ENCODE results near the gene ANKH.

ANKH gene

DNA sequence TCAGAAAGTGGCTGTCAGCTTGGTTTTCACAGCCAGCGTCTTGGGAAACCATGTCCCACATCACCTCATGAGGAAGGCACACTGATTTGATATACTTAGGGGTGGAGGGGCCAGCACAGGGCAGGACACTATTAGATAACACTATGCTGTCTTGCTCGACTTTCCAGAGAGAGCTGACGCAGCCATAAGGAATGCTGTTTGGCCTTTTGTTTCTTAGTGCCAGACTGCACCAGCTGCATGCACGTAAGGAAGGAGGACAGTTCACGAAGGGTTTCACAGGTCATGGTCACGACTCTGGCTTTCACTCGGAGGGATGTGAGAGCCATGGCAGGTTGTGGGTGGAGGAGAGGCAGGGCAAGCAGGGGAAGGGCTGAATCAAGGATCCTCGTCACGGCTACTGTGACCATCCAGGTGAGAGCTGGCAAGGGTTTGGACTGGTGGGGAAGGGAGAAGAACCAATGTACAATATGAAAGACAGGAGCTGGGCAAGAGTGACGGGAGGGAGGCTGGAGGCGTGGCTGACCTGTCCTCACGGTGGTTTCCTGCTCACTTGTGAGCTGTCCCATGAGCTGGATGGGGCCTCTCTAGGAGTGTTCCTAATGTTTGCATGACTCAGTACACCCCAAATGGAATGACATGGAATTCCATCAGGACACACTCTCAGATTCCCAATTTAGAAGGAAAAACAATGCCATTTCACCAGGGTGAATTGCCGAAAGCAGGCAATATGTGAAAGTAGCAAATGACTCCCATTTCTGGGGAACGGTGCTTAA lies 145.3 kb downstream of the ANKH start:
- peak overlapping the region; percentile 32 for H3K9ac ChIP-seq (ENCODE audit: insufficient read length, low read depth)
- H3K36me3 ChIP-seq (ENCODE audit: insufficient read depth, insufficient read length, low read length) = no peaks in the 10 kb centered on the region
- H3K27me3 ChIP-seq (ENCODE audit: insufficient read depth, insufficient read length) = no peaks in the 10 kb centered on the region
- no peak for DNase-seq (ENCODE audit: low read depth, low spot score)
- H3K4me1 ChIP-seq (ENCODE audit: insufficient read depth, insufficient read length) = peaks cover 12% of the 10 kb centered on the region
- no peak for TF ChIP-seq SUZ12 (IDR thresholded peaks at IDR 0.05; ENCODE audit: extremely low read depth, insufficient read depth, insufficient read length)
- no peak for TF ChIP-seq YY1 (IDR thresholded peaks at IDR 0.05; ENCODE audit: insufficient read depth, insufficient read length)
- TF ChIP-seq ZNF274 (IDR thresholded peaks at IDR 0.05; ENCODE audit: low read depth, low read length) = no peak
- no peaks in the 10 kb centered on the region for H3K9me3 ChIP-seq (ENCODE audit: insufficient read depth, low read length)
- H3K4me3 ChIP-seq (ENCODE audit: insufficient read length, low read depth) = no peak overlapping the region

DNA sequence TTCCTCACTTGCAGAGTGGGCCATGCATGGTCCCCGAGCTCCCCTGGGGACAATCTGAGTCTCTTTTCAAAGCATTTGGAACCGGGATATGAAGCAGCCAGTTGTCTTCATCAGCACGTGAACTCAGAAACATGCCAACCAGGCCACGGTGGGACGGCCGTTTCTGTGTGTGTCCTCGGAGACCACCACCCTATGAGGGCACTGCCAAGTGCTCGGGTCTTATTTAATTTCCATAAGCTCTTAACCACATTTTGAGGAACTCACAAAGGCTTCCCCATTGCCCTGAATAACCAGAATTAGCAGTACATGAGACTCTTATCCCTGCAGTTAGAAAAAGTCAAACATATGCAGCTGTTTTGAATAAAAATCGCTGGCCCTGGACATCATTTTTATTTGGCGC lies 146.9 kb downstream of the ANKH start:
- no peaks in the 10 kb centered on the region for H3K36me3 ChIP-seq (ENCODE audit: insufficient read depth, insufficient read length, low read length)
- H3K4me3 ChIP-seq (ENCODE audit: insufficient read length, low read depth) = no peak overlapping the region
- no peak overlapping the region for H3K9ac ChIP-seq (ENCODE audit: insufficient read length, low read depth)
- no peak for TF ChIP-seq ZNF274 (IDR thresholded peaks at IDR 0.05; ENCODE audit: low read depth, low read length)
- TF ChIP-seq SUZ12 (IDR thresholded peaks at IDR 0.05; ENCODE audit: extremely low read depth, insufficient read depth, insufficient read length) = no peak
- no peak for TF ChIP-seq YY1 (IDR thresholded peaks at IDR 0.05; ENCODE audit: insufficient read depth, insufficient read length)
- no peaks in the 10 kb centered on the region for H3K27me3 ChIP-seq (ENCODE audit: insufficient read depth, insufficient read length)
- H3K9me3 ChIP-seq (ENCODE audit: insufficient read depth, low read length) = no peaks in the 10 kb centered on the region
- H3K4me1 ChIP-seq (ENCODE audit: insufficient read depth, insufficient read length) = peaks cover 12% of the 10 kb centered on the region
- DNase-seq (ENCODE audit: low read depth, low spot score) = no peak

DNA sequence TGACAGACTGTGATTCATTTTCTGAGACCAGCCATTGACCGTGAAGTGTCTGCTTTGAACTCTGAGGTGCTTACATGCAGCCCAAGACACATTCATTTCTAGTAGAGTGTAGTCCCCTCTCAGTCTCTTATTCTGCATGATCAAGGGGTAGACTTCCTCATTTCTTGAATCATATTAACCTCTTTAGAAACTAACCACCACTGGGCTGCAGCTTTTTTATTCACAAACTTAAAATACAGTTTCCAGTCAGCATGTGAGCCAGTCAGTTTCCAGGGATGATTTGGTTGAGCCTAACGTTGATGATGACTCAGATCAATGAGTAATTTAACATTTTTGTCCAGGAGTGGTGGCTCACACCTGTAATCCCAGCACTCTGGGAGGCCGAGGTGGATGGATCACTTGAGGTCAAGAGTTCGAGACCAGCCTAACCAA lies 147.9 kb downstream of the ANKH start:
- Histone ChIP-seq H3K36me3 (ENCODE audit: insufficient read depth, insufficient read length, low read length) (no peaks in the 10 kb centered on the region), H3K4me3 (ENCODE audit: insufficient read length, low read depth) (no peak overlapping the region), H3K9me3 (ENCODE audit: insufficient read depth, low read length) (no peaks in the 10 kb centered on the region), H3K27me3 (ENCODE audit: insufficient read depth, insufficient read length) (no peaks in the 10 kb centered on the region), H3K4me1 (ENCODE audit: insufficient read depth, insufficient read length) (peaks cover 10% of the 10 kb centered on the region), H3K9ac (ENCODE audit: insufficient read length, low read depth) (no peak overlapping the region)
- DNase-seq (ENCODE audit: low read depth, low spot score) = no peak
- TF ChIP-seq YY1 (IDR thresholded peaks at IDR 0.05; ENCODE audit: insufficient read depth, insufficient read length) (no peak), ZNF274 (IDR thresholded peaks at IDR 0.05; ENCODE audit: low read depth, low read length) (no peak), SUZ12 (IDR thresholded peaks at IDR 0.05; ENCODE audit: extremely low read depth, insufficient read depth, insufficient read length) (no peak)

DNA sequence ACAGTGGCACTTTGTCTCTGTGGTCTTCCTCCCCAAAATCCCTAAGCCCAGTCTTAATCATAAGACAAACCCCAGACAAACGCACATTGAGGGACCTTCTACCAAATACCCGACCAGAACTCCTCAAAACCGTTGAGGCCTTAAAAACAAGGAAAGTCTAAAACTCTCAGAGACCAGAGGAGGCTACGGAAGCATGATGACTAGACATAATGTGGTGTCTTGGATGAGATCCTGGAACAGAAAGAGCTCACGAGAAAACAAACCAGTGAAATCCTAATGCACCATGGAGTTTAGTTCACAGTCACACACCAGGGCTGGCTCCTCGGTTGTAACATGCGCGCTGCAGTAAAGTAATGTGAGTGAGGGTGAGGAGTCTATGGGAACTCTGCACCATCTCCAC lies 148.7 kb downstream of the ANKH start:
- Histone ChIP-seq H3K36me3 (ENCODE audit: insufficient read depth, insufficient read length, low read length) (no peaks in the 10 kb centered on the region), H3K9ac (ENCODE audit: insufficient read length, low read depth) (no peak overlapping the region), H3K9me3 (ENCODE audit: insufficient read depth, low read length) (no peaks in the 10 kb centered on the region), H3K4me3 (ENCODE audit: insufficient read length, low read depth) (no peak overlapping the region), H3K4me1 (ENCODE audit: insufficient read depth, insufficient read length) (peaks cover 8% of the 10 kb centered on the region), H3K27me3 (ENCODE audit: insufficient read depth, insufficient read length) (no peaks in the 10 kb centered on the region)
- no peak for DNase-seq (ENCODE audit: low read depth, low spot score)
- TF ChIP-seq YY1 (IDR thresholded peaks at IDR 0.05; ENCODE audit: insufficient read depth, insufficient read length) = no peak
- no peak for TF ChIP-seq ZNF274 (IDR thresholded peaks at IDR 0.05; ENCODE audit: low read depth, low read length)
- TF ChIP-seq SUZ12 (IDR thresholded peaks at IDR 0.05; ENCODE audit: extremely low read depth, insufficient read depth, insufficient read length) = no peak

DNA sequence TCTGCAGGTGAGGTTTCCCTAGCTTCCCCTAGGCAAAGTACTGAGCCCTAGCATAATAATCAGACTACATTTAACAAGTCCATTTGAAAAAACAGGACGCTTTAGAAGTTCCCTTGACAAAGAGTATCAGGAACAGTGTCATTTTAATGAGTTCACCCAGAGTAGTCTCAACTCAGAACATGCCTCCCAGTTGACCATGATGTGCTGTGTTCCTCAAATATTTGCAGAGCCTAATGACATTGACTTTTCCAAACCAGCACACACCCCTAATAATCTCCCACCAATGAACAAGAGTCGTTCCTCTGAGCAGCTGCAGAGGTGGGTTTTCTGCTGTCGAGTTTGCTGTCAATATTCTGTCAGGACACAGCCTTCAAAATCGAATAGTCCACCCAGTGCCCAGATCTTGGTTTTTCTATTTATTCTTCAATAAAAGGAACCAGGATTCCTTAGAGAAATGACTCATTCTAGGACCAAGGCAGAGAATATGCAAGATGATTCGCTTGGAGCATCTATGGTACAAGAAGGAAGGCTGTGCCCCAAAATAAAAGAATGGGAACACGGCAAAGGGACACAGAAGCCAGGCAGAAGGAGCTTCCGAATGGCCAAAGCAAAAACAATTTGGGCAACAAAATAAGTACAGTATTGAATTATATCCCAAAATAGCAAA lies 149.5 kb downstream of the ANKH start:
- Histone ChIP-seq H3K27me3 (ENCODE audit: insufficient read depth, insufficient read length) (no peaks in the 10 kb centered on the region), H3K4me3 (ENCODE audit: insufficient read length, low read depth) (no peak overlapping the region), H3K9me3 (ENCODE audit: insufficient read depth, low read length) (no peaks in the 10 kb centered on the region), H3K4me1 (ENCODE audit: insufficient read depth, insufficient read length) (peaks cover 5% of the 10 kb centered on the region), H3K36me3 (ENCODE audit: insufficient read depth, insufficient read length, low read length) (no peaks in the 10 kb centered on the region), H3K9ac (ENCODE audit: insufficient read length, low read depth) (no peak overlapping the region)
- TF ChIP-seq SUZ12 (IDR thresholded peaks at IDR 0.05; ENCODE audit: extremely low read depth, insufficient read depth, insufficient read length) (no peak), ZNF274 (IDR thresholded peaks at IDR 0.05; ENCODE audit: low read depth, low read length) (no peak), YY1 (IDR thresholded peaks at IDR 0.05; ENCODE audit: insufficient read depth, insufficient read length) (no peak)
- no peak for DNase-seq (ENCODE audit: low read depth, low spot score)

DNA sequence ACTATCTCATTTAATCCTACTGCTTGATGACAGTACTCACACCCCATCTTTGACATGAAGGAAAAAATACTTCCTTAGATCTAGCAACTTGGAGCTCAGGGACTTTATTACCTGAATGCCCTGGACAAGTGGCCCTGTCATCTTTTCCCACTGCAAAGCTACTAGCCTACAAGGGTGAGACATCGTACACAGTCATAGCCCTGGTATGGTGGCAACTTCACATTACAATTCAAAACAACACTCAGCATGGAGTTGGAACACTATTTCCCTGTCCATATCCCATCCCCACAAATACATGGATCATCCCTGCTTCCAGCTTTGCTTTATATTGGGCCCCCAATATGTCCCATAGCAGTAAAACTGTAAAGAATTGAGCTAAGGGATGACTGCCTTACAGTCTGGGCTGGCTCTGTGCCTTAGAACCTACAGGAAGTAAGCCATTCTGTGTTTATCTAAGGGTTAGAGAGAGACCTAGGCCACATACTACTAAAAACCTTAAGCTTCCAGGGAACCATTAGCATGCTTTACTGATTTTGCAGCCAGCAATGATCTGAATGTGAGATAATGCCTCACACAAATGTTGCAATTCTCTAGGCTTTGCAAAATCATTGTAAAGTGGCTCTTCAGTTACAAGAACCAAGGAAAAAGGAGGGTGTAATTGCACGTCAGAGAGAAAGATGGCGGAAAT lies 151.2 kb downstream of the ANKH start:
- Histone ChIP-seq H3K36me3 (ENCODE audit: insufficient read depth, insufficient read length, low read length) (no peaks in the 10 kb centered on the region), H3K9ac (ENCODE audit: insufficient read length, low read depth) (no peak overlapping the region), H3K9me3 (ENCODE audit: insufficient read depth, low read length) (no peaks in the 10 kb centered on the region), H3K4me1 (ENCODE audit: insufficient read depth, insufficient read length) (no peaks in the 10 kb centered on the region), H3K27me3 (ENCODE audit: insufficient read depth, insufficient read length) (no peaks in the 10 kb centered on the region), H3K4me3 (ENCODE audit: insufficient read length, low read depth) (no peak overlapping the region)
- no peak for DNase-seq (ENCODE audit: low read depth, low spot score)
- TF ChIP-seq ZNF274 (IDR thresholded peaks at IDR 0.05; ENCODE audit: low read depth, low read length) = no peak
- TF ChIP-seq YY1 (IDR thresholded peaks at IDR 0.05; ENCODE audit: insufficient read depth, insufficient read length) = no peak
- no peak for TF ChIP-seq SUZ12 (IDR thresholded peaks at IDR 0.05; ENCODE audit: extremely low read depth, insufficient read depth, insufficient read length)

DNA sequence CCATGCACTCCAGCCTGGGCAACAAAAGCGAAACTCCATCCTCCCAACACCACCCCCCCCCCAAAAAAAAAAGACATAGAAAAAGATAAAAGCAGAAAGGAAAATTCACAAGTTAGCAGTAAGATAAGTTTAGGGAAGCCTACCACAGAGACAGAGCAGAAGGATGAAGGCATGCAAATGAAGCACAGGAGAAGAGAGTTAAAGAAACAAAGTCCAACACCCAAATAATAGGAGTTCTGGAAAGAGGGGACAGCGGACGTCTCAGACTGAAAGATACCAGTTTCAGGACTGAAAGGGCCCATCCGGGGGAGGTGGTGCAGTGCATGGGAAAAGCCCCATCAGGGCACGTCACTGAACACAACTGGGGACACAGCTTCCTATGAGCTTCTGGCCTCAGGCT lies 152.8 kb downstream of the ANKH start:
- DNase-seq (ENCODE audit: low read depth, low spot score) = no peak
- H3K27me3 ChIP-seq (ENCODE audit: insufficient read depth, insufficient read length) = no peaks in the 10 kb centered on the region
- TF ChIP-seq SUZ12 (IDR thresholded peaks at IDR 0.05; ENCODE audit: extremely low read depth, insufficient read depth, insufficient read length) = no peak
- TF ChIP-seq ZNF274 (IDR thresholded peaks at IDR 0.05; ENCODE audit: low read depth, low read length) = no peak
- no peak for TF ChIP-seq YY1 (IDR thresholded peaks at IDR 0.05; ENCODE audit: insufficient read depth, insufficient read length)
- H3K4me1 ChIP-seq (ENCODE audit: insufficient read depth, insufficient read length) = no peaks in the 10 kb centered on the region
- no peaks in the 10 kb centered on the region for H3K9me3 ChIP-seq (ENCODE audit: insufficient read depth, low read length)
- H3K36me3 ChIP-seq (ENCODE audit: insufficient read depth, insufficient read length, low read length) = peaks cover under 1% of the 10 kb centered on the region
- H3K9ac ChIP-seq (ENCODE audit: insufficient read length, low read depth) = no peak overlapping the region
- no peak overlapping the region for H3K4me3 ChIP-seq (ENCODE audit: insufficient read length, low read depth)
